MM.1S (cell line): ENCODE results near the gene HOXB1.

Experiments used
- EZH2phosphoT487 ChIP-seq: fragments of 300-600 bp; sonication (generic); IDR thresholded peaks from 2 replicates; pipeline ENCODE4 v1.6.1; 2018; ENCODE audit warnings: antibody characterized with exemption, low read length
- TF ChIP-seq, protein P1 (sequence below): fragments of 300-600 bp; sonication (generic); IDR thresholded peaks from 2 replicates; pipeline ENCODE4 v1.5.1; 2016; ENCODE audit warnings: antibody characterized with exemption, low read length, mixed read lengths

DNA sequence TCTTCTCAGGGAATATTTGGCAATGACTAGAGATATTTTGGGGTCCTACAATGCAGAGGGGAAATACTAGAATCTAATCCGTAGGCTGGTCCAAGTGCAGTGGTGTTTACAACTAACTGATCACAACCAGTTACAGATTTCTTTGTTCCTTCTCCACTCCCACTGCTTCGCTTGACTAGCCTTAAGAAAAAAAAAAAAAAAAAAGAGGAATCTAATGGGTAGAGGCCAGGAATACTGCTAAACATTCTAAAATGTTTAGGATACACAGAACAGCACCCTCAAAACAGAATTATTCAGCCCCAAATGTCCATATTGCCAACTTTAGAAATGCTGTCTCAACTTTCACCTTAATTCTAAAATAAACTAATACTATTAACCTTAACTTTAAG lies 51.8 kb downstream of the HOXB1 start:
- TF ChIP-seq, protein P1, sequence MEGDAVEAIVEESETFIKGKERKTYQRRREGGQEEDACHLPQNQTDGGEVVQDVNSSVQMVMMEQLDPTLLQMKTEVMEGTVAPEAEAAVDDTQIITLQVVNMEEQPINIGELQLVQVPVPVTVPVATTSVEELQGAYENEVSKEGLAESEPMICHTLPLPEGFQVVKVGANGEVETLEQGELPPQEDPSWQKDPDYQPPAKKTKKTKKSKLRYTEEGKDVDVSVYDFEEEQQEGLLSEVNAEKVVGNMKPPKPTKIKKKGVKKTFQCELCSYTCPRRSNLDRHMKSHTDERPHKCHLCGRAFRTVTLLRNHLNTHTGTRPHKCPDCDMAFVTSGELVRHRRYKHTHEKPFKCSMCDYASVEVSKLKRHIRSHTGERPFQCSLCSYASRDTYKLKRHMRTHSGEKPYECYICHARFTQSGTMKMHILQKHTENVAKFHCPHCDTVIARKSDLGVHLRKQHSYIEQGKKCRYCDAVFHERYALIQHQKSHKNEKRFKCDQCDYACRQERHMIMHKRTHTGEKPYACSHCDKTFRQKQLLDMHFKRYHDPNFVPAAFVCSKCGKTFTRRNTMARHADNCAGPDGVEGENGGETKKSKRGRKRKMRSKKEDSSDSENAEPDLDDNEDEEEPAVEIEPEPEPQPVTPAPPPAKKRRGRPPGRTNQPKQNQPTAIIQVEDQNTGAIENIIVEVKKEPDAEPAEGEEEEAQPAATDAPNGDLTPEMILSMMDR: no peak
- no peak for TF ChIP-seq EZH2phosphoT487
